Measurements from ENCODE around the gene ADK.

DNA sequence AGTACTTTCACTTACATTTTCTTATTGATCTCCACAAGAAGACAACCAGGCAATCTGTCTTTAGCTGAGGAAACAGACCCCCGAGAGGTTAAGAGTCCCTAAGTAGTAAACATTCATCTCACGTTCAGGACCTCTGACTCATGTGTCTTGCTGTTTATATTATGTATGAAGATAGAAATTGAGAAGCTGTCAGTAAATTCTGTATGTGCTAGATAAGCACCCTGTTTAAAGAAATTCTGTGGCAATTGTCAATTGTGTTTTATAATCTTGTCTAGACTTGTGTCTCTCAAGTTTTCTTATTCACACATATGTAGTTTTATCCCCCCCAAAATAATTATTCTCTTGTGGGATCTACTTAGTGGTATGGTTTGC, 14.5 kb downstream of the ADK start:
- no peak for TF ChIP-seq CTCF (conservative IDR thresholded peaks at IDR 0.05)
- TF ChIP-seq ZFX (IDR thresholded peaks at IDR 0.05): no peak
